T-cell (primary cell): ENCODE measurements around the gene TMEM259. TPM values are rescaled to one million over a fixed set of nuclear protein-coding genes. Genes with fewer than 3 reads are reported as not detected.

Source experiments
- ATAC-seq, 4 experiments: fragments of 200-7000 bp in 3 of 4; fragments of 150-1000 bp in 1 of 4; cut with Tn5 transposase; replicated peaks in 1 of 4; 1 replicate in 3 of 4; 2 replicates in 1 of 4; pipeline ENCODE4 v1.10.0; 2021; ENCODE audit warnings: moderate library complexity in 3 of 4, mild to moderate bottlenecking in 2 of 4, moderate number of reproducible peaks in 1 of 4
- CTCF ChIA-PET, 2 donors: fragments of 300-600 bp; sonication (Branson Sonifier 250); formaldehyde crosslinking; loops; one replicate each; lab custom pipeline; 2022; ENCODE audit warnings: antibody characterized with exemption in 2 of 2; lab: Charles Lee
- POLR2A ChIA-PET, 2 donors: fragments of 300-600 bp; sonication (Branson Sonifier 250); formaldehyde crosslinking; loops; one replicate each; lab custom pipeline; 2022; ENCODE audit warnings: antibody characterized with exemption in 2 of 2; lab: Charles Lee
- DNase-seq, 35 experiments: peaks; one replicate each; pipeline versions ENCODE4 v3.0.0 to v3.0.0-alpha.2; 2013 to 2023
- H3K27ac ChIP-seq: one replicate; pipeline ENCODE4 v1.5.1; 2013; ENCODE audit warnings: low read length
- H3K27me3 ChIP-seq, 2 experiments: replicated peaks in 1 of 2; 1 replicate in 1 of 2; 2 replicates in 1 of 2; pipeline versions ENCODE4 v1.6.1 to v1.7.0; 2013; ENCODE audit warnings: low read length in 1 of 2, mixed read lengths in 1 of 2; ENCODE audit not compliant: control insufficient read depth in 2 of 2, insufficient read depth in 2 of 2; ENCODE audit errors: extremely low read depth in 1 of 2
- H3K36me3 ChIP-seq, 2 donors: 1 replicate in 1 of 2; 2 replicates in 1 of 2; pipeline versions ENCODE4 v1.6.1 to v1.7.0; 2013; ENCODE audit warnings: low read length in 1 of 2; ENCODE audit not compliant: control insufficient read depth in 2 of 2, insufficient read depth in 1 of 2; ENCODE audit errors: extremely low read depth in 1 of 2
- H3K4me1 ChIP-seq, 2 experiments: 1 replicate in 1 of 2; 2 replicates in 1 of 2; pipeline versions ENCODE4 v1.6.1 to v1.7.0; 2013; ENCODE audit warnings: low read length in 2 of 2, mixed read lengths in 1 of 2; ENCODE audit not compliant: insufficient read depth in 2 of 2, control insufficient read depth in 1 of 2; ENCODE audit errors: extremely low read depth in 1 of 2
- H3K4me3 ChIP-seq, 2 donors: 1 replicate in 1 of 2; 2 replicates in 1 of 2; pipeline versions ENCODE4 v1.5.1 to v1.7.0; 2013; ENCODE audit warnings: mild to moderate bottlenecking in 2 of 2, low read length in 1 of 2, moderate library complexity in 1 of 2; ENCODE audit not compliant: control insufficient read depth in 1 of 2; ENCODE audit errors: extremely low read depth in 1 of 2
- H3K9me3 ChIP-seq: 2 replicates; pipeline ENCODE4 v1.7.0; 2013
- H3K27ac Mint-ChIP-seq, 2 donors: one replicate each; pipeline ENCODE4 v1.8.0; 2020 to 2021; ENCODE audit warnings: mild to moderate bottlenecking in 2 of 2, mixed read lengths in 2 of 2
- H3K27me3 Mint-ChIP-seq, 2 donors: one replicate each; pipeline ENCODE4 v1.8.0; 2021 to 2022; ENCODE audit warnings: mixed read lengths in 2 of 2
- H3K36me3 Mint-ChIP-seq: one replicate; pipeline ENCODE4 v1.8.0; 2021; ENCODE audit warnings: mixed read lengths
- H3K4me1 Mint-ChIP-seq, 3 donors: one replicate each; pipeline ENCODE4 v1.8.0; 2020 to 2022; ENCODE audit warnings: mixed read lengths in 3 of 3, mild to moderate bottlenecking in 1 of 3
- H3K4me3 Mint-ChIP-seq, 3 donors: one replicate each; pipeline ENCODE4 v1.8.0; 2020 to 2022; ENCODE audit warnings: mild to moderate bottlenecking in 3 of 3, mixed read lengths in 3 of 3, moderate library complexity in 3 of 3
- H3K9me3 Mint-ChIP-seq, 3 donors: one replicate each; pipeline ENCODE4 v1.8.0; 2020 to 2022; ENCODE audit warnings: mixed read lengths in 3 of 3
- WGBS: methylation state at CpG from one replicate; pipeline ENCODE4 v1.1.5; 2013; ENCODE audit warnings: missing lambda C conversion rate; ENCODE audit not compliant: insufficient coverage; 5-methylcytosine and 5-hydroxymethylcytosine counted together
- total RNA-seq, 35 experiments: library from RNA in 6 of 35; stranded (reverse) in 6 of 35; fragments of 120-200 nt in 1 of 35; gene quantifications; one replicate each; pipeline versions ENCODE4 v1.2.1 to v1.2.4 and lab custom pipeline; 2013 to 2026

Gene TMEM259
- total RNA-seq, 5 donors from 2014 or later (not counting 1 experiment from before 2014, with no cell fraction given): 319 to 423 (median 372) TPM

GRCh38 chr19:998064-998463, 22.9 kb downstream of the TMEM259 start:
- no peak overlapping the region for H3K27ac Mint-ChIP-seq
- POLR2A ChIA-PET: interaction anchor here in 1 of 2 donors (0.7 kb wide), 1 partner anchor 149 kb away, joined by 4 read pairs; no protein-coding TSS in a partner anchor
- DNase-seq: no peak
- H3K27me3 ChIP-seq: peaks cover 7 to 68% of the 10 kb centered on the region in 2 experiments
- peaks cover 17 to 29% of the 10 kb centered on the region in 2 donors for H3K27me3 Mint-ChIP-seq
- ATAC-seq: no peak
- peaks cover 0 to 13% of the 10 kb centered on the region in 2 donors for H3K36me3 ChIP-seq
- H3K9me3 Mint-ChIP-seq: no peaks in the 10 kb centered on the region
- H3K36me3 Mint-ChIP-seq: no peaks in the 10 kb centered on the region
- no peak overlapping the region for H3K4me3 Mint-ChIP-seq
- WGBS: 63% methylated on average over 4 of the region's 6 CpGs
- CTCF ChIA-PET: interaction anchor here in 1 of 2 donors (0.7 kb wide), 1 partner anchor 255 kb away, joined by 5 read pairs; no protein-coding TSS in a partner anchor
- H3K27ac ChIP-seq: no peak overlapping the region
- H3K9me3 ChIP-seq: no peaks in the 10 kb centered on the region
- peaks cover 15 to 21% (median 15%) of the 10 kb centered on the region in 3 donors for H3K4me1 Mint-ChIP-seq
- H3K4me1 ChIP-seq: peaks cover 2 to 39% of the 10 kb centered on the region in 2 experiments
- no peak overlapping the region for H3K4me3 ChIP-seq

DNA sequence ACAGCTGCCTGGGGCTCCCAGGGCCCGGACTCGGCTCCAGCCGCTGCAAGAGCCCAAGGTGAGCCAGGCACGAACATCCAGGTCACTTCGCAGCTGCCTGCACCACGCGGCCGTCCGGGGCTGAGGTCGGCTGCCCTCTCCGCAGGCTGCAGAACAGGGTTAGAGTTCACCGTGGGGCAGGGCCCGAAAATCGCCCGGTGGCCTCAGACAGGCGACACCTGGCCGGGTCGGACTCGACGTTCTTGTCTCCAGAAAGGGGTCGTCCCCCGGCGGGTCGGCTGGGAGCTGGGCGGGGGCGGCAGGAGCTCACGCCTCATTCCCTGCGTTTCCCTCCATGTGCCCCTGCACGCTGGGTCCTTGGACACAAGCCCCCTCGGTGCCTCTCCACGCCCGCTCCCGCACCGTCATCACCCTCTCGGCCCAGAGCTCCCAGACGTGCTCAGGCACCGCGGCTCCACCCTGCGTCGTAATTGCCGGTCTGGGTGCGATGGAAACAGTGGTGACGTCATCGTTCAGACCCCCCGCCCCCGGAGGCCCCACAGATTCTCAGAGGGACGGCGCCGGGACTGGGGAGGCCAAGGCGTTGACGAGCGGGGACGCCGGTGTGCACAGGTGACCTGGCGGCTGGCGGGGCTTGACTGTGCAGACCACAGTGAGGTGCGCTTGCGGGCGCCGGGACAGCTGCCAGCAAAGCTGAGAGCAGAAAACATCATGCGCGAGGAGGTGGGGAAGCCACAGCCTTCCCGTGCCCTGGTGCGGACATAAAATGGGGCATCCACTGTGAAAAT, 24.7 kb downstream of the TMEM259 start:
- ATAC-seq: peak; percentile 50 to 82 (median 61)
- peak overlapping the region; percentile 68 to 79 (median 70) for H3K4me3 Mint-ChIP-seq
- ChIA-PET CTCF (interaction anchor here in 1 of 2 donors (0.6 to 1.0 kb wide), 3 partner anchors 12 to 82 kb away, joined by 3 to 9 read pairs (median 3); partner anchors contain the start of gene WDR18), POLR2A (no interaction called here)
- H3K9me3 ChIP-seq: no peaks in the 10 kb centered on the region
- H3K4me1 ChIP-seq: peaks cover 2 to 31% of the 10 kb centered on the region in 2 experiments
- H3K9me3 Mint-ChIP-seq: no peaks in the 10 kb centered on the region
- peaks cover 3 to 22% of the 10 kb centered on the region in 2 donors for H3K36me3 ChIP-seq
- H3K4me1 Mint-ChIP-seq: peaks cover 10 to 19% (median 14%) of the 10 kb centered on the region in 3 donors
- DNase-seq: peak; percentile 45 to 95 (median 80)
- peaks cover 7 to 51% of the 10 kb centered on the region in 2 experiments for H3K27me3 ChIP-seq
- peaks cover 13 to 22% of the 10 kb centered on the region in 2 donors for H3K27me3 Mint-ChIP-seq
- H3K27ac Mint-ChIP-seq: peak overlapping the region; percentile 49 to 69
- H3K36me3 Mint-ChIP-seq: peaks cover 3% of the 10 kb centered on the region
- WGBS: 22% methylated on average over 60 of the region's 64 CpGs
- H3K4me3 ChIP-seq: peak overlapping the region; percentile 45 to 52
- H3K27ac ChIP-seq: peak overlapping the region; percentile 35

DNA sequence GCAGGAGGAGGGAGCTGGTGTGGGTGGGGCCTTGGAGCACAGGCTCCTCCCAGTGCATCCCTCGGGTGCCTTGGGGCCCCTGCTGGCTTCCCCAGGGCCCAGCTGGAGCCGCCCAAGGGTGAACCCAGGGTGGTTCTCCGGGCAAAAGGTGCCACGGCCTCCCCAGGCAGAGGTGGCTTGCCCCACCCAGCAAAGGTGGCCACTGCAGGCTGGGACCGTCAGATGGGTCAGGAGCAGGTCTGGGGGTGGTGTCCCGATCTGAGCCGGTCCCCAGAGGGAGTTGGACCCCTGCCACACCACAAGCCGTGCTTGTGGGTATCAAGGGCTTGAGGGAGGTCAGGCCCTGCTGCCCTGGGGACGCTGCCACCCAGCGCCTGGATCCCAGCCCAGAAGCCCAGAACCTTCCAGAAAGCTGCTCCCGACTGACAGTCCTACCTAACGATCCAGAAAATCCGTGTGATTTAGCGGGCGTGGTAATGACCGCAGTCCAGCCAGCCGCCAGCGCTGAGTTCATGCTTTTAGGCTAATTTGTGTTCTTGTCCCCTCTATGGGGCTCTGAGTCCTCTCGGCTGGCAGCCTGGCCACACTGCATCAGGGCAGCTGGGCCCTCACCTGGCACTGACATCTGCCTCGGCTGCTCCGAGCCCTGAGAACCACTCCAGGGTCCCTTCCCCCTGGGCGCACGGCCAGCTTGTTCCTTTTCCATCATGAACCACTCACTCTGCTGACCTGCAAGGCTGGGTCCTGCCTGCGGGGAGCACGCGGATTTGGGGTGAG, 25.7 kb downstream of the TMEM259 start:
- Histone ChIP-seq H3K4me3 (no peak overlapping the region), H3K36me3 (peaks cover 10 to 25% of the 10 kb centered on the region in 2 donors), H3K27me3 (peaks cover 7 to 46% of the 10 kb centered on the region in 2 experiments), H3K9me3 (no peaks in the 10 kb centered on the region), H3K4me1 (peaks cover 2 to 24% of the 10 kb centered on the region in 2 experiments), H3K27ac (no peak overlapping the region)
- no peak overlapping the region for H3K27ac Mint-ChIP-seq
- DNase-seq: no peak
- H3K4me3 Mint-ChIP-seq: no peak overlapping the region
- peaks cover 9 to 17% (median 10%) of the 10 kb centered on the region in 3 donors for H3K4me1 Mint-ChIP-seq
- H3K9me3 Mint-ChIP-seq: no peaks in the 10 kb centered on the region
- H3K36me3 Mint-ChIP-seq: peaks cover 3% of the 10 kb centered on the region
- ChIA-PET CTCF (no interaction called here), POLR2A (no interaction called here)
- H3K27me3 Mint-ChIP-seq: peaks cover 13 to 19% of the 10 kb centered on the region in 2 donors
- WGBS: 86% methylated on average over 16 of the region's 26 CpGs
- ATAC-seq: no peak

- peaks cover 3% of the 10 kb centered on the region for H3K36me3 Mint-ChIP-seq
- POLR2A ChIA-PET: no interaction called here
These were observed 26.4 kb downstream of the TMEM259 start for GRCh38 chr19:994516-994915.

DNA sequence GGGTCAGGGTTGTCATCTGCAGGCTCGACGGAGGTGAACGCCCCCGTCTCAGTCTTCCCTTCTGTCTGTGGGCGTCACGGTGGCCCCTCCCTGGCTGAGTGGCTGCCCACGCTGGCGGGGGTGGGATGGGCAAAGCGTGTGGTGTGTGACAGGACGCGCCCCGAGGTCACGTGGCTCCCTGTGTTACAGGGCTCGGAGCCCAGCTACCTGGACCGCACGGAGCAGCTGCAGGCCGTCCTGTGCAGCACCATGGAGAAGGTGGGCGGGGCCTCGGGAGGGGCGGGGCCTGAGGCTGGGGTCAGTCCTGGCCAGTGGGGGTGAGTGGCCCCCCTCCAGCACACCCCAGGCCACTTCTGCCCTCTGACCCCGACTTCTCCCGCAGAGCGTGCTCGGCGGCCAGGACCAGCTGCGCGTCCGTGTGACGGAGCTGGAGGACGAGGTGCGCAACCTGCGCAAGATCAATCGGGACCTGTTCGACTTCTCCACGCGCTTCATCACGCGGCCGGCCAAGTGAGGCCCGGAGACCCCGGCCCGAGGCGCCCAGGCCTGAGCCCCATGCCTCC, 27.0 kb downstream of the TMEM259 start:
- Histone ChIP-seq H3K9me3 (no peaks in the 10 kb centered on the region), H3K4me1 (peaks cover 2 to 29% of the 10 kb centered on the region in 2 experiments), H3K27me3 (peaks cover 4 to 34% of the 10 kb centered on the region in 2 experiments), H3K4me3 (no peak overlapping the region), H3K36me3 (peaks cover 15 to 30% of the 10 kb centered on the region in 2 donors), H3K27ac (no peak overlapping the region)
- no peaks in the 10 kb centered on the region for H3K9me3 Mint-ChIP-seq
- ATAC-seq (no peak), DNase-seq (no peak)
- no peak overlapping the region for H3K4me3 Mint-ChIP-seq
- ChIA-PET POLR2A (no interaction called here), CTCF (interaction anchor here in 1 of 2 donors (0.6 kb wide), 1 partner anchor 773 kb away, joined by 3 read pairs; no protein-coding TSS in a partner anchor)
- no peak overlapping the region for H3K27ac Mint-ChIP-seq
- WGBS: 93% methylated on average over 35 of the region's 43 CpGs
- peaks cover 7 to 14% (median 9%) of the 10 kb centered on the region in 3 donors for H3K4me1 Mint-ChIP-seq
- H3K27me3 Mint-ChIP-seq: peaks cover 7 to 10% of the 10 kb centered on the region in 2 donors
- H3K36me3 Mint-ChIP-seq: peaks cover 3% of the 10 kb centered on the region

More at GRCh38 chr19:994516-994915, 26.4 kb downstream of the TMEM259 start:
- H3K4me1 Mint-ChIP-seq: peaks cover 9 to 17% (median 10%) of the 10 kb centered on the region in 3 donors
- peaks cover 13 to 16% of the 10 kb centered on the region in 2 donors for H3K27me3 Mint-ChIP-seq
- Histone ChIP-seq H3K4me1 (peaks cover 2 to 23% of the 10 kb centered on the region in 2 experiments), H3K36me3 (peaks cover 14 to 30% of the 10 kb centered on the region in 2 donors), H3K27ac (no peak overlapping the region), H3K27me3 (peaks cover 7 to 40% of the 10 kb centered on the region in 2 experiments), H3K9me3 (no peaks in the 10 kb centered on the region), H3K4me3 (no peak overlapping the region)
- CTCF ChIA-PET: no interaction called here
- no peak for DNase-seq
- WGBS: 91% methylated on average over 12 of the region's 18 CpGs
- H3K4me3 Mint-ChIP-seq: no peak overlapping the region
- no peaks in the 10 kb centered on the region for H3K9me3 Mint-ChIP-seq
- no peak for ATAC-seq
- H3K27ac Mint-ChIP-seq: no peak overlapping the region
